Prostate gland (tissue), 2 donors: ENCODE data around the gene SIGLEC9. TPM values are rescaled to one million over a fixed set of nuclear protein-coding genes. Genes with fewer than 3 reads are reported as not detected.
A peak's percentile ranks its signal among the peaks of the same experiment; 100 is the strongest.

ENCODE experiments used
- DNase-seq: peaks from one replicate; pipeline ENCODE4 v3.0.0-alpha.2; 2019; ENCODE audit warnings: low spot score
- H3K27ac ChIP-seq, 2 donors: fragments of 200-600 bp; sonication (generic); 2 replicates each; pipeline ENCODE4 v1.5.1; 2017 to 2019
- H3K27me3 ChIP-seq: fragments of 200-600 bp; sonication (generic); replicated peaks from 2 replicates; pipeline ENCODE4 v1.5.1; 2019; ENCODE audit not compliant: insufficient read depth
- H3K36me3 ChIP-seq, 2 donors: fragments of 200-600 bp; sonication (generic); 1 replicate in 1 of 2; 2 replicates in 1 of 2; pipeline versions ENCODE4 v1.5.1 to v1.8.1; 2017 to 2019
- H3K4me1 ChIP-seq: fragments of 200-600 bp; sonication (generic); replicated peaks from 2 replicates; pipeline ENCODE4 v1.5.1; 2019
- H3K4me3 ChIP-seq, 2 donors: fragments of 200-600 bp; sonication (generic); 2 replicates each; pipeline ENCODE4 v1.5.1; 2017 to 2019
- H3K9me3 ChIP-seq: fragments of 200-600 bp; sonication (generic); 2 replicates; pipeline ENCODE4 v1.5.1; 2017
- CTCF ChIP-seq, 4 experiments: fragments of 200-600 bp in 2 of 4; fragments of 450-650 bp in 2 of 4; sonication (generic) in 2 of 4; IDR thresholded peaks; 1 replicate in 3 of 4; 2 replicates in 1 of 4; pipeline ENCODE4 v1.5.1; 2016 to 2019; ENCODE audit warnings: antibody characterized with exemption in 4 of 4, mild to moderate bottlenecking in 2 of 4, moderate library complexity in 2 of 4
- POLR2A ChIP-seq: fragments of 450-650 bp; IDR thresholded peaks from one replicate; pipeline ENCODE4 v1.6.1; 2016; ENCODE audit warnings: antibody characterized with exemption, mild to moderate bottlenecking
- POLR2AphosphoS5 ChIP-seq: sonication (generic); formaldehyde crosslinking; IDR thresholded peaks from one replicate; pipeline ENCODE4 v1.6.1; 2017; ENCODE audit warnings: antibody characterized with exemption
- WGBS: methylation state at CpG from one replicate; pipeline ENCODE4 v1.1.5; 2018; 5-methylcytosine and 5-hydroxymethylcytosine counted together
- intact Hi-C: fragments of 100-400 bp; cut with DNase I; formaldehyde crosslinking; loops from one replicate; pipeline ENCODE4 v1.14.2; 2022
- total RNA-seq, 2 donors: library from RNA; depleted of rRNA; stranded (reverse); fragments of >200 nt; gene quantifications; one replicate each; pipeline ENCODE4 v1.1.0, GENCODE V29; 2016

Gene SIGLEC9
- total RNA-seq, 2 donors from 2014 or later = 0.77 to 8.2 TPM

GRCh38 chr19:51108066-51108804 lies 16.5 kb upstream of the SIGLEC9 start, which contains the start of gene CTU1:
CTU1 (minus strand) TSS chr19:51108409; CDS start chr19:51104569, 3,840 bp downstream.
- peak; percentile 99 for DNase-seq
- Histone ChIP-seq H3K4me1 (peaks cover 6% of the 10 kb centered on the region), H3K27ac (peak within 1 kb of the TSS; percentile 34 to 49), H3K36me3 (no peaks in the 10 kb centered on the region), H3K4me3 (peak within 1 kb of the TSS; percentile 60 to 68), H3K27me3 (no peaks in the 10 kb centered on the region), H3K9me3 (no peaks in the 10 kb centered on the region)
- TF ChIP-seq POLR2AphosphoS5 = peak; percentile 100
- TF ChIP-seq CTCF (IDR thresholded peaks at IDR 0.05) = peak in 2 of 4 experiments; percentile 12 to 43
- no peak for TF ChIP-seq POLR2A
- WGBS = under 1% methylated on average over 43 of the region's 43 CpGs
- intact Hi-C loops = loop anchor here (5.0 kb wide), 1 partner anchor 484 kb away; no protein-coding TSS in a partner anchor

- no peak for DNase-seq
- Histone ChIP-seq H3K4me1 (peaks cover 6% of the 10 kb centered on the region), H3K27ac (peak overlapping the region in 1 of 2 donors; percentile 49), H3K27me3 (no peaks in the 10 kb centered on the region), H3K9me3 (no peaks in the 10 kb centered on the region), H3K4me3 (peak overlapping the region; percentile 60 to 68), H3K36me3 (no peaks in the 10 kb centered on the region)
- no peak for TF ChIP-seq POLR2A
- TF ChIP-seq CTCF (IDR thresholded peaks at IDR 0.05) = no peak
- no peak for TF ChIP-seq POLR2AphosphoS5
- intact Hi-C loops = loop anchor here (5.0 kb wide), 1 partner anchor 484 kb away; no protein-coding TSS in a partner anchor
- 6% methylated on average over 15 of the region's 15 CpGs for WGBS
Observed at GRCh38 chr19:51108805-51109146, 15.9 kb upstream of the SIGLEC9 start.

GRCh38 chr19:51110666-51110971 lies 14.1 kb upstream of the SIGLEC9 start:
- no peaks in the 10 kb centered on the region for H3K36me3 ChIP-seq
- no peak overlapping the region for H3K27ac ChIP-seq
- no peak for DNase-seq
- H3K4me3 ChIP-seq = no peak overlapping the region
- H3K27me3 ChIP-seq = no peaks in the 10 kb centered on the region
- 83% methylated on average over 1 of the region's 1 CpG for whole genome bisulfite sequencing
- H3K9me3 ChIP-seq = no peaks in the 10 kb centered on the region
- TF ChIP-seq CTCF (IDR thresholded peaks at IDR 0.05) = no peak
- TF ChIP-seq POLR2A = no peak
- TF ChIP-seq POLR2AphosphoS5 = no peak
- intact Hi-C loops = no loop called here
- peaks cover 6% of the 10 kb centered on the region for H3K4me1 ChIP-seq

- Histone ChIP-seq H3K27ac (no peak overlapping the region), H3K36me3 (no peaks in the 10 kb centered on the region), H3K4me3 (no peak overlapping the region), H3K4me1 (peaks cover 6% of the 10 kb centered on the region), H3K9me3 (no peaks in the 10 kb centered on the region), H3K27me3 (no peaks in the 10 kb centered on the region)
- intact Hi-C loops = no loop called here
- no peak for TF ChIP-seq CTCF (IDR thresholded peaks at IDR 0.05)
- TF ChIP-seq POLR2A = no peak
- TF ChIP-seq POLR2AphosphoS5 = no peak
- DNase-seq = no peak
- WGBS = 17% methylated on average over 6 of the region's 6 CpGs
Observed at GRCh38 chr19:51111606-51112005, 13.1 kb upstream of the SIGLEC9 start.
